Stimulated activated naive CD8-positive, alpha-beta T cell treated with anti-CD3 and anti-CD28 coated beads, Interleukin-15, amount 100 ng/mL, for 72 hours (primary cell): Measurements from ENCODE around the gene ASIC3.
"Not testable (repeated sequence)": the region's sequence is repeated elsewhere in the genome, so short reads cannot be mapped to it uniquely, and the experiment has no call there.

Experiments used
- ATAC-seq: fragments of 150-1000 bp; cut with Tn5 transposase; 2 replicates; pipeline ENCODE4 v1.10.0; 2021; ENCODE audit warnings: mild to moderate bottlenecking, moderate library complexity
- DNase-seq, 2 donors: peaks; one replicate each; pipeline ENCODE4 v3.0.0; 2021 to 2022
- H3K27ac Mint-ChIP-seq, 2 donors: one replicate each; pipeline ENCODE4 v1.8.0; 2022; ENCODE audit warnings: mild to moderate bottlenecking in 2 of 2, mixed read lengths in 2 of 2, moderate library complexity in 2 of 2
- H3K27me3 Mint-ChIP-seq: one replicate; pipeline ENCODE4 v1.8.0; 2022; ENCODE audit warnings: mixed read lengths
- H3K4me1 Mint-ChIP-seq: one replicate; pipeline ENCODE4 v1.8.0; 2022; ENCODE audit warnings: mild to moderate bottlenecking, mixed read lengths
- H3K4me3 Mint-ChIP-seq, 2 donors: one replicate each; pipeline ENCODE4 v1.8.0; 2022; ENCODE audit warnings: mild to moderate bottlenecking in 2 of 2, mixed read lengths in 2 of 2, moderate library complexity in 1 of 2
- H3K9me3 Mint-ChIP-seq, 2 donors: one replicate each; pipeline ENCODE4 v1.8.0; 2022; ENCODE audit warnings: mixed read lengths in 2 of 2

ASIC3 gene

DNA sequence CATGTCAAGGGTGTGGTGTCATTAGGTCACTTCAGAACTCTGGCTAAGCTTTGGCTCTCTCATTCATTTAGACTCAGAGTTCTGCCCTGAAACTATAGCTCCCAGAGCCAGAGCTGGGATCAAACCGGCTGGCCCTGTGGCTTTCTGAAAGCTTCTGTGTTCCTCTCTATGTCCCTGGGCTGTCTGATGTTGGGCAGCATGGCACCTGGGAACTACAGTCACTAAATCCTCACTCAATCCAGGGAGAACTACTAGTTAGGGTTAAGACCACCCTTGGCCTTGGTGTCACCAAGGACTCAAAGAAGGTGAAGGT is 37.3 kb upstream of the ASIC3 start:
- ATAC-seq (no peak), DNase-seq (no peak)
- Mint-ChIP-seq H3K4me3 (peak overlapping the region; percentile 50 to 70), H3K27me3 (no peaks in the 10 kb centered on the region), H3K4me1 (peaks cover 90% of the 10 kb centered on the region), H3K27ac (peak overlapping the region in 1 of 2 donors; percentile 89), H3K9me3 (no peaks in the 10 kb centered on the region)

DNA sequence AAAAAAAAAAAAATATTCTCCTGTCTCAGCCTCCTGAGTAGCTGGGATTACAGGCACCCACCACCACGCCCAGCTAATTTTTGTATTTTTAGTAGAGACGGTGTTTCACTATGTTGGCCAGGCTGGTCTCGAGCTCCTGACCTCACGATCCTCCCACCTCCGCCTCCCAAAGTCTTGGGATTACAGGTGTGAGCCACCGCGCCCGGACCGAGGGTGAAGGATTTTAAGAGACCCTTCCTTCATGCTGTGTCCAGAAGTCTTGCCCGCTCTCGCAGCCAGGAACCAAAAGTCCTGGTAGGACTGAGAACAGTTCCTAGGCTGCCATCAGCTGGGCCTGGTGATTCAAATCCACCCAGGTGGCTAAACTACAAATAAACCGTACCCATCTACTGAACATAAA is 36.7 kb upstream of the ASIC3 start:
- H3K4me3 Mint-ChIP-seq, H3K27ac Mint-ChIP-seq, DNase-seq, H3K9me3 Mint-ChIP-seq, H3K27me3 Mint-ChIP-seq, ATAC-seq: not testable (repeated sequence)
- H3K4me1 Mint-ChIP-seq = peaks cover 96% of the 10 kb centered on the region

DNA sequence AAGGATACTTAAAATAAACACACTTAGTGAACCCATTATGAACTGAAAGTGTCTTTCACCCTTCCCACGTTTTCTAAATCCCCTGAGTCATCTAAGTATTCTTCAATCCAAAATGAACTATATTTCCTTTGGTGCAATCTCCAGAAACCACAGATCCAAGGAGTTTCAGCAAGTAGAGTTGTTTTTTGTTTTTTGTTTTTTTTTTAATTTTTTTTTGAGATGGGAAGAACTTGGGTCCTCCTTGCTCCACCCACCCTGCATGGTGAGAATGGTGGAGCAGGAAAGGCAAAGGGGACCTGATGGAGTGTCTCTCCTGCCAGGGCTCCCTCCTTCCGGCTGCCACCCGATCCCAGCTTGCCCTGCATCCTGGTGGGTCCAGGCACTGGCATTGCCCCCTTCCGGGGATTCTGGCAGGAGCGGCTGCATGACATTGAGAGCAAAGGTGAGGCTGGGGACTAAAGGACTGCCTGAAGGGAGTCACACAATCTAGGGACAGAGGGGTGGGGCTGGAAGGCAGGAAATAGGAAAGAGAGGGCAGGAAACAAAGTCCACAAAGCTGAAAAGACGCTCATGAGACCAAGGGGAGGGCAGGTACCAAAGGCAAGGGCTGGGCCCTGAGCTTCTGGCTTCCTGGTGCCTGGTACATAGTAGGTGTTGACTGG is 36.2 kb upstream of the ASIC3 start:
- ATAC-seq (no peak), DNase-seq (no peak)
- Mint-ChIP-seq H3K27me3 (no peaks in the 10 kb centered on the region), H3K4me1 (peaks cover 99% of the 10 kb centered on the region), H3K9me3 (no peaks in the 10 kb centered on the region), H3K27ac (peak overlapping the region in 1 of 2 donors; percentile 12), H3K4me3 (peak overlapping the region; percentile 34 to 48)

DNA sequence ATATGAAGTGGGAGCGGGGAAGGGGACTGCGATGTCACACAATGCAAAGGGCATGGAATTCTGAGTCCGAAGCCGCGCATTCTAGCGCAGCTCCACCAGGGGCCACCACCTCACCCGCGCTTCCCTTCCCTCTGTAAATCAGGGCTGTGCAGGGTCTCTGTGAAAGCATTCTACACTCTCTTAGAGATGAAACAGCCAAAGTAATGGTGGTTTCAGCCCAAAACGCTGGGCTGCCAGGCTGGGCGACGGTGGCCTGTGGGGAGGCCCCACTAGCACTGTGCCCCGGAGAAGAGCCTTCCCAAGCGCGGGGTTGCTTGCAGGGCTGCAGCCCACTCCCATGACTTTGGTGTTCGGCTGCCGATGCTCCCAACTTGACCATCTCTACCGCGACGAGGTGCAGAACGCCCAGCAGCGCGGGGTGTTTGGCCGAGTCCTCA is 35.4 kb upstream of the ASIC3 start:
- Mint-ChIP-seq H3K4me1 (peaks cover 99% of the 10 kb centered on the region), H3K27me3 (no peaks in the 10 kb centered on the region), H3K27ac (no peak overlapping the region), H3K9me3 (no peaks in the 10 kb centered on the region), H3K4me3 (peak overlapping the region; percentile 34 to 48)
- DNase-seq (no peak), ATAC-seq (no peak)

DNA sequence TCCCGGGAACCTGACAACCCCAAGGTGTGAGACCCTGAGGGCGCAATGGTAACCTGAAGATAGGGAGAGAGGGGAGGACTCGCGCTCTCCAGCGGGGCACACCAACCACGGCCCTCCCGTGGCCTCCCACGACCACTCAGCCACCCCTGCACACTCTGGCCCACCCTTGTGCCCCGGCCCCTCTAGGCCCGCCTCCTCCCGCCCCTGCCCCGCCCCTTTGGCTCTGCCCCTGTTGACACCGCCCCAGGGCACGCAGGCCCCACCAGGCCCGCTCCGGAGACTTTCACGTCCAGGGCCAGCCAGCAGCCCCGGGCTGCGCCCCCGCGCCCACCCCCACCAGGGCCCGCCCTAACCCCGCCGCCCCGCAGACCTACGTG is 35.0 kb upstream of the ASIC3 start:
- no peaks in the 10 kb centered on the region for H3K9me3 Mint-ChIP-seq
- H3K4me1 Mint-ChIP-seq = peaks cover 99% of the 10 kb centered on the region
- peak overlapping the region; percentile 98 for H3K27ac Mint-ChIP-seq
- H3K27me3 Mint-ChIP-seq = peaks cover 3% of the 10 kb centered on the region
- DNase-seq (no peak), ATAC-seq (no peak)
- H3K4me3 Mint-ChIP-seq = peak overlapping the region in 1 of 2 donors; percentile 98

DNA sequence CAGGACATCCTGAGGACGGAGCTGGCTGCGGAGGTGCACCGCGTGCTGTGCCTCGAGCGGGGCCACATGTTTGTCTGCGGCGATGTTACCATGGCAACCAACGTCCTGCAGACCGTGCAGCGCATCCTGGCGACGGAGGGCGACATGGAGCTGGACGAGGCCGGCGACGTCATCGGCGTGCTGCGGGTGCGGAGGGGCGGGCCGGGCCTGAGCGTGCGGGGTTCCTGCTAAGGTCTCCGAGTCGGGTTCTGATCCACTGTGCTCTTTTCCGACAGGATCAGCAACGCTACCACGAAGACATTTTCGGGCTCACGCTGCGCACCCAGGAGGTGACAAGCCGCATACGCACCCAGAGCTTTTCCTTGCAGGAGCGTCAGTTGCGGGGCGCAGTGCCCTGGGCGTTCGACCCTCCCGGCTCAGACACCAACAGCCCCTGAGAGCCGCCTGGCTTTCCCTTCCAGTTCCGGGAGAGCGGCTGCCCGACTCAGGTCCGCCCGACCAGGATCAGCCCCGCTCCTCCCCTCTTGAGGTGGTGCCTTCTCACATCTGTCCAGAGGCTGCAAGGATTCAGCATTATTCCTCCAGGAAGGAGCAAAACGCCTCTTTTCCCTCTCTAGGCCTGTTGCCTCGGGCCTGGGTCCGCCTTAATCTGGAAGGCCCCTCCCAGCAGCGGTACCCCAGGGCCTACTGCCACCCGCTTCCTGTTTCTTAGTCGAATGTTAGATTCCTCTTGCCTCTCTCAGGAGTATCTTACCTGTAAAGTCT is 34.4 kb upstream of the ASIC3 start:
- ATAC-seq = peak; percentile 67
- Mint-ChIP-seq H3K4me1 (peaks cover 99% of the 10 kb centered on the region), H3K27me3 (peaks cover 9% of the 10 kb centered on the region), H3K4me3 (peak overlapping the region; percentile 97 to 98), H3K27ac (peak overlapping the region; percentile 98), H3K9me3 (no peaks in the 10 kb centered on the region)
- DNase-seq = peak; percentile 88 to 94

DNA sequence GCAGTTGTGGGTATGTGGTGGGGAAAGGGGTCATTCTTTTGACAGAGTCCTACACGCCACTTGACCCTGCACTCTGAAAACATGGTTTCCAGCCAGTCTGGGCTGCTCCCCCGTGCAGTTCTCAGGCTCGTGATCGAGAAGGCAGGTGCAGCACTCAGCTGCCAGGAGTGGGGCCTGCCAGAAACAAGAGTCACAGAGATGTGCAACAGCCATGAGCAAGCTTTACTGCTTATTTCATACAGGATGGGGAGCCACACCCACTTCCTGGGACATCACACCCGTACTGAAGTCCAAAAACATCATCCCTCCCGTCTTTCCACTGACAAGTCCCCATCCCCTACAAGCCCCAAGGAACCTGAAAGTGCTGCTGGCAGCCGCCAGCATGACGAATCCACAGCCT is 33.4 kb upstream of the ASIC3 start:
- peak overlapping the region; percentile 97 to 98 for H3K4me3 Mint-ChIP-seq
- peaks cover 19% of the 10 kb centered on the region for H3K27me3 Mint-ChIP-seq
- H3K27ac Mint-ChIP-seq = no peak overlapping the region
- no peaks in the 10 kb centered on the region for H3K9me3 Mint-ChIP-seq
- peaks cover 97% of the 10 kb centered on the region for H3K4me1 Mint-ChIP-seq
- DNase-seq (no peak), ATAC-seq (no peak)

DNA sequence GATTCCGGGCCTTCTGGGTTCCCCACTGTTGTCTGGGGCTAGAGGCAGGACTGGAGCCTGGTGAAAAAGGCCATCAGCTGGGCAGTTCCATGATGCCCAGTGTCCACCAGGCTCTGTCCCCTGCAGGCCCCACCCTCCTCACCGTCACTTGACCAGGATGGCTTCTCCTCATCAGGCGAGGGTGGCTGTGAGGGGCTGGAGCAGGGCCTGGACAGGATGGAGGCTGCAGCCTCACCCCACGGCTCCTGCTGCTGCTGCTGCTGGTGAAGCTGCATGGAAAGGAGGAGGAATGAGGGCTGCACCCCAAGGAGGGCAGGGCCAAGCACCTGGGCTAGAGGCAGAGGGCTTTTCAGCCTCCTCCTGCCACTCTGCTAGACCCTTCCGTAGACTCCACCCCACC is 32.4 kb upstream of the ASIC3 start:
- Mint-ChIP-seq H3K4me3 (peak overlapping the region in 1 of 2 donors; percentile 2), H3K27me3 (peaks cover 25% of the 10 kb centered on the region), H3K4me1 (peaks cover 86% of the 10 kb centered on the region), H3K9me3 (no peaks in the 10 kb centered on the region), H3K27ac (no peak overlapping the region)
- ATAC-seq (no peak), DNase-seq (no peak)

DNA sequence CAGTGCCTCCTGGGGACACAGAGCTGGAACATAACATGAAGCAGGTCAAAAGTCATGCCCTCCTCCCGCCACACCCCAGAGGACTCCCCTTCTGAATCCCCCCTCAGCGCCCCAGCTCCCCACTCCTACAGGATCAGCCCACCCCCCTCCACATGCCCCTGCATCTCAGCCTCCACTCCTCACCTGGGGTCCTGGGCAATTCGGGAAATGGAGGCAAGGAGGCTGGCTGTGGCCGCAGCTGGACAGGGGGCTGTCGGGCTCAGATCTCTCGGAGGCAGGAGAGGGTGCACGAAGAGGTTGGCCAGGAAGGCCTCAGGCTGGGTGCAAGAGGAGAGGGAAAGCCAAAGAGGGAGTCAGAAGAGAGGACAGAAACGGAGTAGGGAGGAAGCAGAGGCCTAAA is 31.8 kb upstream of the ASIC3 start:
- Mint-ChIP-seq H3K4me3 (peak overlapping the region; percentile 88 to 91), H3K4me1 (peaks cover 82% of the 10 kb centered on the region), H3K27me3 (peaks cover 25% of the 10 kb centered on the region)

DNA sequence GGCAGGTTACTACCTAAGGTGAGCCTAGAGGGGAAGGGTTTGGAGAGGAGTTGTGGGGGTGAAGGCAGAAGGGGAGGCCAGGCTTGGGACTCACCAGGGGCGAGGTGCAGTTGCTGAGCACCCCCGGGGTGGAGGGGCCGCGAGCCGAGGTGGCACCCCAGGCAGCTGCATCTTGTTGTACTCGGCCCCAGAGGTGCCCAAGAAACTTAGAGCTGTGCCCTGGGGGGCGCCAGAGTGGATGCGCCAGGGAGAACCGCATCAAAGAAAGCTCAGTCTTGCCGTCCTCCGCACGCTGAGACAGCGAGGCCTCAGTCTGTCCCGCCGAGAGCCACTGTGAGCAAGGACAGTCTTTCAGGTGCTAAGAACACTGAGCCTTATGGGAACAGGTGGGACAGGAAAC is 31.4 kb upstream of the ASIC3 start:
- ATAC-seq (no peak), DNase-seq (no peak)
- Mint-ChIP-seq H3K27ac (no peak overlapping the region), H3K27me3 (peaks cover 25% of the 10 kb centered on the region), H3K9me3 (no peaks in the 10 kb centered on the region), H3K4me3 (peak overlapping the region; percentile 88 to 91), H3K4me1 (peaks cover 78% of the 10 kb centered on the region)

More for the DNA sequence above, 31.8 kb upstream of the ASIC3 start:
- ATAC-seq (no peak), DNase-seq (no peak)
- Mint-ChIP-seq H3K27ac (no peak overlapping the region), H3K9me3 (no peaks in the 10 kb centered on the region)

DNA sequence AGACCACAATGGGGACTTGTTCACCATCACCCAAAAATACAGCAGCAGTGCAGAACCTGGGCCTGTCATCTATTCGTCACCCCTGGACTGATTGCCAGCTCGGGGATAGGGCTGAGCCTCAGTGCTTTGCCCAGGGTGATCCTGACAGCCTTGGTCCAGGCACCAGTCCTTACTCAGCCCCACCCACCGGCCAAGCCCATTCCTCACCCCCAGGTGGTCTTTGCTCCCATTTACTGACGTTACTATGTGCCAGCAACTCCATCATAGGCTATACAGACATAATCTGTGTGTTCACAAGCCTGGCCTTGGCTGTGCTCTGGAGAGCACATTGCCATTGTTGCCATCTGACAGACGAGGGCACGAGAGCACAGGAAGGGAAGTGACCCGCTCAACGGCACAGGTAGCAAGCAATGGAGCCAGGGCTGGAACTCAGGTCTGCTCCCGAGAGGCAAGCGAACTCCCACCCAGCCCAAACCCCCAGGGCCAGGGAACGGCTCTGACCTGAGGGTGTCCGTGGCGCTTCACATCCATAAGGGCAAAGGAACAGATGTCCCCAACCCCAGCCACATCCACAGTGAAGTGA is 30.9 kb upstream of the ASIC3 start:
- no peak overlapping the region for H3K27ac Mint-ChIP-seq
- H3K27me3 Mint-ChIP-seq = peaks cover 25% of the 10 kb centered on the region

DNA sequence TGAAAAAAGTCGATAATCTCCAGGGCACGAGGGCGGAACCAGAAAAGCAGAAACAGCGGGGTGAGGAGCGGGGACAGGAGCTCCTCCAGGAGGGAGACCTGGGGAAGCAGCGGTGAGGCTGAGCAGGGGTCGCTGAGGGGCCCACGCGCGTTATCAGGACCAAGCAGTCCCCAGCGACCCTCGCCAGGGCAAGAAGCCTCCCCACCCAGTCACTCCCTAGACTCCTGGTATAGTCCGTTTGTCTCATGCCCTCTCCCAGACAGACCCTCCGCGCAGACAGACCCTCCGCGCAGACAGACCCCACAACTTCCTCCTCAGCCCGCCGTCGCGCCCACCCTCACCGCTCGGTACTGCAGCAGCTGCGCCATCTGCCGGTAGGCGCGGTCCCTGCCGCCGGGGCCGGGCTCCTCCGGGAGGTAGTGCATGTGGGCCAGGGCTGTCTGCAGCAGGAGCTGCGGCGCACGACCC is 30.3 kb upstream of the ASIC3 start:
- peak; percentile 78 for ATAC-seq
- H3K27ac Mint-ChIP-seq = peak overlapping the region; percentile 42 to 93
- peak overlapping the region; percentile 88 to 91 for H3K4me3 Mint-ChIP-seq
- H3K4me1 Mint-ChIP-seq = peaks cover 68% of the 10 kb centered on the region
- no peaks in the 10 kb centered on the region for H3K9me3 Mint-ChIP-seq
- DNase-seq = peak; percentile 84 to 87
- peaks cover 25% of the 10 kb centered on the region for H3K27me3 Mint-ChIP-seq

More for the DNA sequence above, 30.9 kb upstream of the ASIC3 start:
- Mint-ChIP-seq H3K4me1 (peaks cover 73% of the 10 kb centered on the region), H3K4me3 (peak overlapping the region; percentile 88 to 91), H3K9me3 (no peaks in the 10 kb centered on the region)
- ATAC-seq = no peak
- no peak for DNase-seq

DNA sequence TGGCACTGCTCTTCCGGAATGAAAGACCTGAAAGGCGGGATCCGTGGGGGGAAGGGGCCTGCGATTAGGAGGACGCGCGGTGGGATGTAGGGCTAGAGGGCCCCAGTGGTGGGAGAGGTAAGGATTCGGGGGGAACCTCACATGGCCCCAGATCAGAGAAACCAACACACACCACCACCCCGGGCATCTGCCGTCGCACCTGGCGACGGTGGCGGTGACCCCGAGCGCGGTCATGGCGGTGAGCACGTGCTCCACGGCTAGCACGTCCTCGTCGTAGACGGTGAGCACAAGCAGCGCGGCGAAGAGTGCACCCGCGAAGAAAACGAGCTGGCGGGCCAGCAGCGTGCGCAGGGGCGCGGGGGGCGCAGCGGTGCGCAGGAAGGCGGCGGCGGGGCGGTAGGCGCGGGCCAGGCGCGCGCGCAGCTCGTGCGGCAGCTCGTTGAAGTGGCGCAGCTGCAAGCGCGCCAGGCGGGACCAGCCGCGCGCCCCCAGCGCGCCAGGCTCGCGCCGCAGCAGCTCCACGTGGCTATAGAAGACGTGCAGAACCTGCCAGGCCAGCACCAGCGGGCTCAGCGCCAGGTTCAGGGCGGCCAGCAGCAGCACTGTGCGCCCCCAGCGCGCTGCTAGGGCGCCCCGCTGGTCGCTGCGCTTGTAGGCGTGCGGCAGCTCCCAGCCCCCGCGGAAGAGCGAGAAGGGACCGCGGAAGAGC is 29.8 kb upstream of the ASIC3 start:
- ATAC-seq (peak; percentile 50), DNase-seq (peak; percentile 50 to 51)
- H3K27ac Mint-ChIP-seq = peak overlapping the region in 1 of 2 donors; percentile 93
- H3K9me3 Mint-ChIP-seq = no peaks in the 10 kb centered on the region
- peaks cover 25% of the 10 kb centered on the region for H3K27me3 Mint-ChIP-seq
- peak overlapping the region; percentile 88 to 91 for H3K4me3 Mint-ChIP-seq
- H3K4me1 Mint-ChIP-seq = peaks cover 62% of the 10 kb centered on the region

DNA sequence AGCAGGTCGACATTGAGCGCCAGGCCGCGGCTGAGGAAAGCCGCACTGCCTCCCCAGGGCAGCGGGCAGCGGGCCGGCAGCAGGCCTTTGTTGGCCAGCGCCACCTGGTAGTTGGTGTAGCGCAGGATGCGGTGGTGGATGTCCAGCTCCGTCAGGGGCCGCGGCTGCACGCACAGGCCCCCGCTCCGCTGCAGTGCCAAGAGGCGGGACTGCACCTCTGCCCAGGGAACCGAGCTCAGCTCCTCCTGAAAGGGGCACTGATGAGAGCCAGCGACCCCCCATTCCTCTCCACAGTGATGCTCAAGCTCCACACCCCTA is 29.2 kb upstream of the ASIC3 start:
- peaks cover 57% of the 10 kb centered on the region for H3K4me1 Mint-ChIP-seq
- no peak for ATAC-seq
- H3K4me3 Mint-ChIP-seq = peak overlapping the region; percentile 73 to 88
- H3K27ac Mint-ChIP-seq = no peak overlapping the region
- H3K9me3 Mint-ChIP-seq = no peaks in the 10 kb centered on the region
- DNase-seq = no peak
- H3K27me3 Mint-ChIP-seq = peaks cover 25% of the 10 kb centered on the region

DNA sequence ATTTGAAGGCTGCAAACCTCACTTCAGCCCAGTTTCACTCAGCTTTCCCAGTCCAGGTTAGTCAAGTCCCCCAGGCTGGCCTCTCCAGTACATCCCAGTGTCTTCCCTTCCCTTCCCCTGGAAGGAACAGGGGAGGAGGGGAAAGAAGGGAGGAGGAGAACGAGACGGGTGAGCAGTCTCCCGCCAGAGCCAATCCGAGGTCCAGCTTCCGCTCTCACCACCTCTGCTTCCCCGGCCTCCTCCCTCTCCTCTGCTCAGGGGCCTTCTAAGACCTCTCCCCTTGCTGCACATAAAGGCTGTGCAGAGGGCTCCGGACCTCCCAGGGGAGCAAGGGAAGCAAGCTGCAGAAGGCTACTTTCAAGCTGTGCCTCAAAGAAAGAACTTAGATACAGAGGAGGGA is 28.1 kb upstream of the ASIC3 start:
- ATAC-seq (no peak), DNase-seq (no peak)
- H3K9me3 Mint-ChIP-seq = no peaks in the 10 kb centered on the region
- H3K27me3 Mint-ChIP-seq = peaks cover 25% of the 10 kb centered on the region
- no peak overlapping the region for H3K27ac Mint-ChIP-seq
- no peak overlapping the region for H3K4me3 Mint-ChIP-seq
- H3K4me1 Mint-ChIP-seq = peaks cover 45% of the 10 kb centered on the region

DNA sequence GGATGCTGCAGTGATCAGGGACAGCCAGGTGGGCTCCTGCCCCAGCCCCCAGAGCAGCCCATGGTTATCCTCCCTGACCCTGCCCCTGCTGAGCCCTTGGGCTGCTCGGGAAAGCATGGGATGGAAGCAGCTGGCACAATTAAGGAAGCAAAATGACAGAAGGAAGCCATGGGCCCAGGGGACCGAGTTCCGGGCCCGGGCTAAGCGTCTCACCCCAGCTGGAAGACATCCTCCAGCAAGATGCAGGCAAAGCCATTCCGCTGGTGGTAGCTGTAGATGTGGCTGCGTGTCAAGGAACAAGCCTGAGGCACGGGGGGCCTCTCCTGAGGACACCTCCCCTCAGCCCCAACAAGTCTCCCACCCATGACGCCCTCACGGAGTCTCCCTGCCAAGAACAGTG is 25.1 kb upstream of the ASIC3 start:
- no peak for ATAC-seq
- Mint-ChIP-seq H3K9me3 (no peaks in the 10 kb centered on the region), H3K27me3 (peaks cover 23% of the 10 kb centered on the region), H3K4me3 (no peak overlapping the region), H3K27ac (no peak overlapping the region), H3K4me1 (peaks cover 27% of the 10 kb centered on the region)
- no peak for DNase-seq
